ENCODE data around the gene METRNL. TPM values are rescaled to one million over a fixed set of nuclear protein-coding genes. Genes with fewer than 3 reads are reported as not detected.

The METRNL gene
- total RNA-seq, 1 experiment from 2014 or later = 58.7 TPM

- TF ChIP-seq ELF1 (IDR thresholded peaks at IDR 0.05; ENCODE audit: borderline replicate concordance, low read depth) (no peak), ZFX (IDR thresholded peaks at IDR 0.05) (no peak), SRF (IDR thresholded peaks at IDR 0.05; ENCODE audit: low read depth) (no peak), SIN3A (IDR thresholded peaks at IDR 0.05; ENCODE audit: low read depth) (no peak), TCF7L2 (IDR thresholded peaks at IDR 0.05; ENCODE audit: borderline replicate concordance, extremely low read depth, insufficient read depth, insufficient read length) (no peak), YY1 (IDR thresholded peaks at IDR 0.05; ENCODE audit: extremely low read depth, insufficient replicate concordance, low read depth, low read length) (no peak)
- no peaks in the 10 kb centered on the region for H3K9me2 ChIP-seq (ENCODE audit: insufficient read depth)
- H3K36me3 ChIP-seq (ENCODE audit: control insufficient read depth in 1 of 2, insufficient read depth in 2 of 2, low read length in 2 of 2) = peaks cover 3 to 50% of the 10 kb centered on the region in 2 experiments; a peak in 1 of 4 replicates
- H4K20me1 ChIP-seq (ENCODE audit: insufficient read depth) = no peaks in the 10 kb centered on the region
- no peak overlapping the region for H3K4me3 ChIP-seq (replicated peaks in 1 of 2; ENCODE audit: low read depth in 1 of 2, low read length in 2 of 2)
- H3K9ac ChIP-seq (ENCODE audit: low read length) = no peak overlapping the region
- DNase-seq (ENCODE audit: low read depth, low spot score) = no peak
- no peak overlapping the region for H2AFZ ChIP-seq (ENCODE audit: low read depth, low read length, poor library complexity, severe bottlenecking)
- H3K79me2 ChIP-seq (ENCODE audit: insufficient read depth, low read length) = peaks cover 5% of the 10 kb centered on the region
- no peak overlapping the region for H3K27ac ChIP-seq (ENCODE audit: low read depth, low read length)
- no peak overlapping the region for H3K4me2 ChIP-seq (ENCODE audit: low read length)
- H3K4me1 ChIP-seq (ENCODE audit: control insufficient read depth in 1 of 2, insufficient read depth in 2 of 2, low read length in 2 of 2) = no peaks in the 10 kb centered on the region
- BruUV-seq (replicated peaks) = no TSS peak
- intact Hi-C loops (cut with micrococcal nuclease) = no loop called here
- H3K27me3 ChIP-seq (ENCODE audit: insufficient read depth, low read length) = no peaks in the 10 kb centered on the region
- ATAC-seq = no peak
- peaks cover 18 to 22% of the 10 kb centered on the region in 2 experiments for H3K9me3 ChIP-seq (ENCODE audit: control insufficient read depth in 1 of 2, insufficient read depth in 1 of 2, low read depth in 1 of 2, low read length in 2 of 2)
- POLR2A ChIA-PET = interaction anchor here (1.5 kb wide), 1 partner anchor 12 kb away, joined by 4 read pairs; no protein-coding TSS in a partner anchor
- CTCF ChIA-PET = no interaction called here
- RAD21 ChIA-PET (ENCODE audit: low non-redundant PET in 1 of 2, low total read pairs in 2 of 2, uncharacterized antibody in 2 of 2, unreplicated experiment in 2 of 2) = no interaction called here
Measured at GRCh38 chr17:83037084-83037873, 42.1 kb upstream of the METRNL start.

GRCh38 chr17:83037874-83038165 lies 41.6 kb upstream of the METRNL start:
- Histone ChIP-seq H3K27me3 (ENCODE audit: insufficient read depth, low read length) (no peaks in the 10 kb centered on the region), H3K79me2 (ENCODE audit: insufficient read depth, low read length) (peaks cover 5% of the 10 kb centered on the region), H3K9me3 (ENCODE audit: control insufficient read depth in 1 of 2, insufficient read depth in 1 of 2, low read depth in 1 of 2, low read length in 2 of 2) (peaks cover 21 to 27% of the 10 kb centered on the region in 2 experiments), H2AFZ (ENCODE audit: low read depth, low read length, poor library complexity, severe bottlenecking) (no peak overlapping the region), H3K4me1 (ENCODE audit: control insufficient read depth in 1 of 2, insufficient read depth in 2 of 2, low read length in 2 of 2) (no peaks in the 10 kb centered on the region), H3K4me3 (replicated peaks in 1 of 2; ENCODE audit: low read depth in 1 of 2, low read length in 2 of 2) (no peak overlapping the region), H3K36me3 (ENCODE audit: control insufficient read depth in 1 of 2, insufficient read depth in 2 of 2, low read length in 2 of 2) (peaks cover 3 to 50% of the 10 kb centered on the region in 2 experiments; a peak in 1 of 4 replicates), H3K9me2 (ENCODE audit: insufficient read depth) (no peaks in the 10 kb centered on the region), H3K27ac (ENCODE audit: low read depth, low read length) (no peak overlapping the region), H3K4me2 (ENCODE audit: low read length) (no peak overlapping the region), H4K20me1 (ENCODE audit: insufficient read depth) (no peaks in the 10 kb centered on the region), H3K9ac (ENCODE audit: low read length) (no peak overlapping the region)
- CTCF ChIA-PET = no interaction called here
- intact Hi-C loops (cut with micrococcal nuclease) = no loop called here
- RAD21 ChIA-PET (ENCODE audit: low non-redundant PET in 1 of 2, low total read pairs in 2 of 2, uncharacterized antibody in 2 of 2, unreplicated experiment in 2 of 2) = no interaction called here
- DNase-seq (ENCODE audit: low read depth, low spot score) (no peak), ATAC-seq (no peak)
- no TSS peak for BruUV-seq (replicated peaks)
- TF ChIP-seq TCF7L2 (IDR thresholded peaks at IDR 0.05; ENCODE audit: borderline replicate concordance, extremely low read depth, insufficient read depth, insufficient read length) (no peak), ELF1 (IDR thresholded peaks at IDR 0.05; ENCODE audit: borderline replicate concordance, low read depth) (no peak), ZFX (IDR thresholded peaks at IDR 0.05) (no peak), RAD21 (IDR thresholded peaks at IDR 0.05; ENCODE audit: low read depth) (no peak), YY1 (IDR thresholded peaks at IDR 0.05; ENCODE audit: extremely low read depth, insufficient replicate concordance, low read depth, low read length) (no peak), SIN3A (IDR thresholded peaks at IDR 0.05; ENCODE audit: low read depth) (no peak), EZH2phosphoT487 (IDR thresholded peaks at IDR 0.05; ENCODE audit: borderline replicate concordance) (no peak), EGR1 (IDR thresholded peaks at IDR 0.05; ENCODE audit: low read depth) (no peak), CEBPB (IDR thresholded peaks at IDR 0.05; ENCODE audit: low read depth) (no peak), ZBTB33 (IDR thresholded peaks at IDR 0.05; ENCODE audit: extremely low read depth, insufficient replicate concordance, low read length) (no peak), POLR2AphosphoS5 (IDR thresholded peaks at IDR 0.05; ENCODE audit: low read depth, low read length) (no peak), SP1 (IDR thresholded peaks at IDR 0.05; ENCODE audit: low read depth) (no peak), JUND (IDR thresholded peaks at IDR 0.05) (no peak), SRF (IDR thresholded peaks at IDR 0.05; ENCODE audit: low read depth) (no peak), CBX3 (IDR thresholded peaks at IDR 0.05; ENCODE audit: low read depth) (no peak), MAX (IDR thresholded peaks at IDR 0.05) (no peak), EZH2 (IDR thresholded peaks at IDR 0.05) (no peak), POLR2A (IDR thresholded peaks at IDR 0.05; ENCODE audit: borderline replicate concordance, extremely low read depth, insufficient read depth, insufficient read length) (no peak)
- POLR2A ChIA-PET = interaction anchor here (1.5 kb wide), 1 partner anchor 11 kb away, joined by 4 read pairs; no protein-coding TSS in a partner anchor
